Measurements from ENCODE around the gene VWC2. TPM values are rescaled to one million over a fixed set of nuclear protein-coding genes. Genes with fewer than 3 reads are reported as not detected.

The VWC2 gene
- total and polyA plus RNA-seq, 2 of the 4 experiments (the other 2 are of a cell fraction) = not detected

- Histone ChIP-seq H3K4me3 (ENCODE audit: insufficient read depth, low read depth, low read length) (no peak overlapping the region), H4K20me1 (ENCODE audit: insufficient read depth, low read length) (no peaks in the 10 kb centered on the region), H2BK120ac (ENCODE audit: low read depth, low read length) (no peak overlapping the region), H2BK20ac (ENCODE audit: low read depth, low read length) (no peak overlapping the region), H4K5ac (ENCODE audit: low read depth, low read length) (no peak overlapping the region), H2BK15ac (ENCODE audit: low read depth, low read length) (no peak overlapping the region), H3K9ac (ENCODE audit: low read depth, low read length) (no peak overlapping the region), H4K91ac (ENCODE audit: insufficient read depth, low read depth, low read length) (no peak overlapping the region), H3K23ac (ENCODE audit: low read depth, low read length) (no peak overlapping the region), H2AK5ac (ENCODE audit: low read depth, low read length) (no peak overlapping the region), H3K14ac (replicated peaks; ENCODE audit: low read depth, low read length) (no peak overlapping the region), H3K9me3 (ENCODE audit: control insufficient read depth, insufficient read depth, low read length) (peaks cover 12% of the 10 kb centered on the region), H3K18ac (ENCODE audit: low read depth, low read length) (no peak overlapping the region), H3K27ac (ENCODE audit: insufficient read depth, low read length) (no peak overlapping the region), H3K4me1 (ENCODE audit: control insufficient read depth, insufficient read depth, low read length) (no peaks in the 10 kb centered on the region), H3K27me3 (ENCODE audit: control insufficient read depth, insufficient read depth, low read length) (no peaks in the 10 kb centered on the region), H3K4ac (ENCODE audit: low read depth, low read length) (no peak overlapping the region), H2BK5ac (ENCODE audit: low read depth, low read length, poor library complexity, severe bottlenecking) (no peak overlapping the region), H2AFZ (replicated peaks; ENCODE audit: low read length, poor library complexity) (no peak overlapping the region), H2AK9ac (replicated peaks; ENCODE audit: low read depth, low read length, poor library complexity) (no peak overlapping the region), H3K79me1 (ENCODE audit: low read depth in 1 of 2, low read length in 2 of 2) (no peaks in the 10 kb centered on the region), H3K36me3 (ENCODE audit: control insufficient read depth, insufficient read depth, low read length) (no peaks in the 10 kb centered on the region), H3K9me1 (ENCODE audit: insufficient read depth, low read length) (no peaks in the 10 kb centered on the region), H4K8ac (ENCODE audit: low read depth in 2 of 2, low read length in 2 of 2) (no peak overlapping the region), H3K4me2 (ENCODE audit: low read depth, low read length) (no peak overlapping the region), H3K56ac (ENCODE audit: extremely low read depth, insufficient read depth, low read length) (no peak overlapping the region)
- DNase-seq (no peak), ATAC-seq (ENCODE audit: low read depth) (no peak)
- POLR2A ChIA-PET (ENCODE audit: unreplicated experiment) = no interaction called here
- CTCF ChIA-PET = no interaction called here
- no peak for TF ChIP-seq RAD21 (IDR thresholded peaks at IDR 0.05; ENCODE audit: low read length)
- TF ChIP-seq CEBPB (IDR thresholded peaks at IDR 0.05; ENCODE audit: low read depth, low read length) = no peak
- no peak for TF ChIP-seq MAZ (IDR thresholded peaks at IDR 0.05; ENCODE audit: borderline replicate concordance, low read depth, low read length)
- TF ChIP-seq POLR2A (IDR thresholded peaks at IDR 0.05; ENCODE audit: low read depth, low read length) = no peak
- no peak for TF ChIP-seq SMC3 (IDR thresholded peaks at IDR 0.05; ENCODE audit: low read depth, low read length)
- TF ChIP-seq FOS (IDR thresholded peaks at IDR 0.05; ENCODE audit: low read depth, low read length) = no peak
- no peak for TF ChIP-seq NFE2L2 (IDR thresholded peaks at IDR 0.05; ENCODE audit: low read depth, low read length)
- no peak for TF ChIP-seq USF2 (IDR thresholded peaks at IDR 0.05; ENCODE audit: low read depth, low read length)
- TF ChIP-seq CTCF (conservative IDR thresholded peaks at IDR 0.05; ENCODE audit: low read depth, low read length) = no peak
- TF ChIP-seq MAFK (IDR thresholded peaks at IDR 0.05; ENCODE audit: low read depth, low read length) = no peak
- no peak for TF ChIP-seq MXI1 (IDR thresholded peaks at IDR 0.05; ENCODE audit: borderline replicate concordance, low read depth, low read length)
- no peak for TF ChIP-seq BHLHE40 (IDR thresholded peaks at IDR 0.05; ENCODE audit: low read depth, low read length)
- no peak for TF ChIP-seq RFX5 (IDR thresholded peaks at IDR 0.05; ENCODE audit: low read depth, low read length)
- no peak for TF ChIP-seq CHD1 (IDR thresholded peaks at IDR 0.05; ENCODE audit: low read depth, low read length)
- TF ChIP-seq RCOR1 (IDR thresholded peaks at IDR 0.05; ENCODE audit: insufficient replicate concordance, low read length) = no peak
- TF ChIP-seq ELK1 (IDR thresholded peaks at IDR 0.05; ENCODE audit: borderline replicate concordance, low read depth, low read length) = no peak
- intact Hi-C loops (cut with micrococcal nuclease) (no loop called here), in situ Hi-C loops (cut with MboI; ENCODE audit: low sequenced_read_pairs) (no loop called here), dilution Hi-C loops (cut with HindIII; ENCODE audit: low sequenced_read_pairs, unreplicated experiment) (no loop called here)
- WGBS, 2 experiments (ENCODE audit: extremely low coverage in 2 of 2, insufficient read length in 1 of 2) = no CpG with 5 or more reads among the region's 4 CpGs
- no TSS peak for BruUV-seq (replicated peaks)
Measured at GRCh38 chr7:49803812-49804211, 30.4 kb downstream of the VWC2 start.

All from IMR-90 (cell line).